ENCODE measurements around the gene SEMA5A.

The SEMA5A gene

GRCh38 chr5:9512457-9512856 is 33.4 kb downstream of the SEMA5A start:
- no peaks in the 10 kb centered on the region for H3K36me3 Mint-ChIP-seq
- H3K27ac Mint-ChIP-seq, result no peak overlapping the region
- no peaks in the 10 kb centered on the region for H3K4me1 Mint-ChIP-seq
- no peaks in the 10 kb centered on the region for H3K9me3 Mint-ChIP-seq
- no peak for ATAC-seq (replicated peaks)
- H3K4me3 Mint-ChIP-seq, result no peak overlapping the region
- no peaks in the 10 kb centered on the region for H3K27me3 Mint-ChIP-seq
- DNase-seq, result no peak

GRCh38 chr5:9507974-9508373 is 37.9 kb downstream of the SEMA5A start:
- Mint-ChIP-seq H3K9me3 (no peaks in the 10 kb centered on the region), H3K27ac (no peak overlapping the region)
- ATAC-seq (replicated peaks), result no peak

GRCh38 chr5:9505225-9505624 is 40.6 kb downstream of the SEMA5A start:
- Mint-ChIP-seq H3K4me3 (no peak overlapping the region), H3K27ac (no peak overlapping the region), H3K4me1 (no peaks in the 10 kb centered on the region), H3K9me3 (peaks cover 0 to 2% of the 10 kb centered on the region in 2 donors), H3K36me3 (no peaks in the 10 kb centered on the region), H3K27me3 (no peaks in the 10 kb centered on the region)
- ATAC-seq (replicated peaks) (no peak), DNase-seq (no peak)

More at GRCh38 chr5:9507974-9508373, 37.9 kb downstream of the SEMA5A start:
- Mint-ChIP-seq H3K36me3 (no peaks in the 10 kb centered on the region), H3K4me3 (no peak overlapping the region), H3K27me3 (no peaks in the 10 kb centered on the region), H3K4me1 (no peaks in the 10 kb centered on the region)
- DNase-seq, result no peak

- Mint-ChIP-seq H3K36me3 (no peaks in the 10 kb centered on the region), H3K27me3 (no peaks in the 10 kb centered on the region), H3K4me3 (no peak overlapping the region), H3K9me3 (peaks cover 0 to 2% of the 10 kb centered on the region in 2 donors), H3K27ac (no peak overlapping the region), H3K4me1 (no peaks in the 10 kb centered on the region)
- no peak for DNase-seq
- no peak for ATAC-seq (replicated peaks)
Measured at GRCh38 chr5:9502864-9503263, 43.0 kb downstream of the SEMA5A start.

GRCh38 chr5:9502050-9502834 is 43.6 kb downstream of the SEMA5A start:
- no peak for DNase-seq
- no peak overlapping the region for H3K27ac Mint-ChIP-seq
- H3K4me1 Mint-ChIP-seq, result no peaks in the 10 kb centered on the region
- peaks cover 0 to 2% of the 10 kb centered on the region in 2 donors for H3K9me3 Mint-ChIP-seq
- H3K36me3 Mint-ChIP-seq, result no peaks in the 10 kb centered on the region
- no peak overlapping the region for H3K4me3 Mint-ChIP-seq
- H3K27me3 Mint-ChIP-seq, result no peaks in the 10 kb centered on the region
- ATAC-seq (replicated peaks), result no peak

- ATAC-seq (replicated peaks), result no peak
- H3K9me3 Mint-ChIP-seq, result peaks cover 0 to 2% of the 10 kb centered on the region in 2 donors
- H3K36me3 Mint-ChIP-seq, result no peaks in the 10 kb centered on the region
- H3K4me1 Mint-ChIP-seq, result no peaks in the 10 kb centered on the region
- no peak for DNase-seq
- no peak overlapping the region for H3K4me3 Mint-ChIP-seq
- H3K27ac Mint-ChIP-seq, result no peak overlapping the region
- no peaks in the 10 kb centered on the region for H3K27me3 Mint-ChIP-seq
Measured at GRCh38 chr5:9500625-9501024, 45.2 kb downstream of the SEMA5A start.

- Mint-ChIP-seq H3K4me1 (no peaks in the 10 kb centered on the region), H3K9me3 (peaks cover 0 to 2% of the 10 kb centered on the region in 2 donors), H3K27ac (no peak overlapping the region), H3K4me3 (no peak overlapping the region), H3K27me3 (no peaks in the 10 kb centered on the region), H3K36me3 (no peaks in the 10 kb centered on the region)
- ATAC-seq (replicated peaks) (no peak), DNase-seq (no peak)
Measured at GRCh38 chr5:9500193-9500592, 45.7 kb downstream of the SEMA5A start.

- DNase-seq, result no peak
- Mint-ChIP-seq H3K4me3 (no peak overlapping the region), H3K36me3 (no peaks in the 10 kb centered on the region), H3K27me3 (no peaks in the 10 kb centered on the region), H3K9me3 (peaks cover 0 to 2% of the 10 kb centered on the region in 2 donors), H3K27ac (no peak overlapping the region), H3K4me1 (no peaks in the 10 kb centered on the region)
- ATAC-seq (replicated peaks), result no peak
Measured at GRCh38 chr5:9499498-9499876, 46.4 kb downstream of the SEMA5A start.

- Mint-ChIP-seq H3K36me3 (no peaks in the 10 kb centered on the region), H3K4me1 (no peaks in the 10 kb centered on the region), H3K27me3 (no peaks in the 10 kb centered on the region), H3K27ac (no peak overlapping the region), H3K9me3 (peaks cover 0 to 2% of the 10 kb centered on the region in 2 donors), H3K4me3 (no peak overlapping the region)
- ATAC-seq (replicated peaks), result no peak
- DNase-seq, result no peak
Measured at GRCh38 chr5:9498541-9499497, 47.1 kb downstream of the SEMA5A start.

- Mint-ChIP-seq H3K9me3 (peaks cover 0 to 2% of the 10 kb centered on the region in 2 donors), H3K27me3 (no peaks in the 10 kb centered on the region), H3K36me3 (no peaks in the 10 kb centered on the region), H3K4me3 (no peak overlapping the region), H3K27ac (no peak overlapping the region), H3K4me1 (no peaks in the 10 kb centered on the region)
- DNase-seq (no peak), ATAC-seq (replicated peaks) (no peak)
Measured at GRCh38 chr5:9497347-9497746, 48.5 kb downstream of the SEMA5A start.

- no peaks in the 10 kb centered on the region for H3K36me3 Mint-ChIP-seq
- no peak overlapping the region for H3K27ac Mint-ChIP-seq
- DNase-seq, result no peak
- no peak overlapping the region for H3K4me3 Mint-ChIP-seq
- no peak for ATAC-seq (replicated peaks)
- H3K27me3 Mint-ChIP-seq, result no peaks in the 10 kb centered on the region
- peaks cover 0 to 2% of the 10 kb centered on the region in 2 donors for H3K9me3 Mint-ChIP-seq
- H3K4me1 Mint-ChIP-seq, result no peaks in the 10 kb centered on the region
Measured at GRCh38 chr5:9496801-9497200, 49.1 kb downstream of the SEMA5A start.

GRCh38 chr5:9495121-9495520 is 50.8 kb downstream of the SEMA5A start:
- ATAC-seq (replicated peaks) (no peak), DNase-seq (no peak)
- Mint-ChIP-seq H3K4me3 (no peak overlapping the region), H3K9me3 (no peaks in the 10 kb centered on the region), H3K36me3 (no peaks in the 10 kb centered on the region), H3K27ac (no peak overlapping the region), H3K4me1 (no peaks in the 10 kb centered on the region), H3K27me3 (no peaks in the 10 kb centered on the region)

- Mint-ChIP-seq H3K9me3 (no peaks in the 10 kb centered on the region), H3K36me3 (no peaks in the 10 kb centered on the region), H3K27me3 (no peaks in the 10 kb centered on the region), H3K4me3 (no peak overlapping the region), H3K4me1 (no peaks in the 10 kb centered on the region), H3K27ac (no peak overlapping the region)
- ATAC-seq (replicated peaks) (no peak), DNase-seq (no peak)
Measured at GRCh38 chr5:9494301-9494700, 51.6 kb downstream of the SEMA5A start.

- no peak for ATAC-seq (replicated peaks)
- Mint-ChIP-seq H3K4me3 (no peak overlapping the region), H3K4me1 (no peaks in the 10 kb centered on the region), H3K27me3 (no peaks in the 10 kb centered on the region), H3K36me3 (no peaks in the 10 kb centered on the region), H3K27ac (no peak overlapping the region), H3K9me3 (peaks cover 2 to 7% of the 10 kb centered on the region in 2 donors)
- no peak for DNase-seq
Measured at GRCh38 chr5:9490494-9491097, 55.3 kb downstream of the SEMA5A start.

Data from stimulated activated naive B cell treated with anti-CD40 and anti-IgM and Interleukin-4, amounts not matched to agents 10 μg/mL and 1 μg/mL and 100 μg/mL, for 72 hours (primary cell).